NCI-H82 treated with DMSO at 0.1 percent for 48 hours (cell line): ENCODE measurements around the gene ZNF524.

Experiments
- DNase-seq: peaks from one replicate; lab custom pipeline; 2025; ENCODE audit not compliant: unreplicated experiment; lab: John Stamatoyannopoulos, UW

The ZNF524 gene

GRCh38 chr19:55641426-55642152, 41.5 kb downstream of the ZNF524 start:
- DNase-seq, result no peak

- no peak for DNase-seq
Observed at GRCh38 chr19:55642153-55643002, 42.3 kb downstream of the ZNF524 start.

- peak; percentile 54 for DNase-seq
Observed at GRCh38 chr19:55643003-55643886, 43.2 kb downstream of the ZNF524 start, which contains the start of gene ZNF581. TSS of gene ZNF581 (plus strand) at chr19:55643649. CDS start at chr19:55644572, 923 bp downstream.

GRCh38 chr19:55643887-55644176, 43.7 kb downstream of the ZNF524 start:
- DNase-seq, result no peak

- no peak for DNase-seq
Observed at GRCh38 chr19:55644191-55644833, 44.2 kb downstream of the ZNF524 start.

- no peak for DNase-seq
Observed at GRCh38 chr19:55644842-55645511, 44.9 kb downstream of the ZNF524 start.

GRCh38 chr19:55645512-55645881, 45.4 kb downstream of the ZNF524 start:
- DNase-seq, result no peak

GRCh38 chr19:55646889-55647731, 47.0 kb downstream of the ZNF524 start:
- DNase-seq, result peak; percentile 51

- peak; percentile 55 for DNase-seq
Observed at GRCh38 chr19:55647732-55648584, 47.9 kb downstream of the ZNF524 start, which contains the start of gene CCDC106. TSS of gene CCDC106 (plus strand) at chr19:55648212. CDS start at chr19:55649047, 835 bp downstream.

GRCh38 chr19:55648585-55649267, 48.6 kb downstream of the ZNF524 start:
- no peak for DNase-seq

- DNase-seq, result no peak
Observed at GRCh38 chr19:55649268-55650125, 49.4 kb downstream of the ZNF524 start.

GRCh38 chr19:55650126-55650557, 50.1 kb downstream of the ZNF524 start:
- no peak for DNase-seq

- no peak for DNase-seq
Observed at GRCh38 chr19:55650602-55651230, 50.6 kb downstream of the ZNF524 start.

GRCh38 chr19:55651236-55651635, 51.1 kb downstream of the ZNF524 start:
- no peak for DNase-seq

GRCh38 chr19:55652311-55653128, 52.4 kb downstream of the ZNF524 start:
- no peak for DNase-seq
